NCI-H526 (cell line): Measurements from ENCODE around the gene ACACB.

ENCODE experiments used
- DNase-seq, 2 experiments: peaks; one replicate each; lab custom pipeline; 2025; lab: John Stamatoyannopoulos, UW

Gene ACACB

DNA sequence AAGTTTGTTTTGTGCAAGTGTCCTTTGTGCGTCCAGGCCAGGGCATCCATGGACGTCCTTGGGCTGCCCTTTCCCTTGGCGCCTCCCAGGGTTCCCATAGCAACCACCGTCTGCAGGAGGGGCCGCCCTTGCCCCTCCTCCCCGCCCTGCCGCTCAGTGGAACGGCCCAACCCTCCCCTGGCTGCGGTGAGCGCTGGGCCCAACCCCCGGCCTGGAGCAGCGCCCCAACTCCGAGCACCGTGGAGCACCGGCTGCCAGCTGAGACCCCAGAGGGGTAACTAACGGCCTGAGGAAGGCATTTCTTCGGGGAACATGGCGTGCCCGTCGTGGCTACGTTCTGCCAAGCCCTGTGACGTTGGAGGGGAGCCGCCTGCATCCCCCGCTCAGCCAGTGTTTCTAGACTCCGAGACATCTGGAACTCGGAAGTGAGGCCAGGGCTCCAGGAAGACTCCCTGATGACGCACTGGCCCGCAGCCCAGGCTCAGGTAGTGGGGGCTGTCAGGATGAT lies 5.3 kb upstream of the ACACB start:
- DNase-seq = peak in 1 of 2 experiments; percentile 58

DNA sequence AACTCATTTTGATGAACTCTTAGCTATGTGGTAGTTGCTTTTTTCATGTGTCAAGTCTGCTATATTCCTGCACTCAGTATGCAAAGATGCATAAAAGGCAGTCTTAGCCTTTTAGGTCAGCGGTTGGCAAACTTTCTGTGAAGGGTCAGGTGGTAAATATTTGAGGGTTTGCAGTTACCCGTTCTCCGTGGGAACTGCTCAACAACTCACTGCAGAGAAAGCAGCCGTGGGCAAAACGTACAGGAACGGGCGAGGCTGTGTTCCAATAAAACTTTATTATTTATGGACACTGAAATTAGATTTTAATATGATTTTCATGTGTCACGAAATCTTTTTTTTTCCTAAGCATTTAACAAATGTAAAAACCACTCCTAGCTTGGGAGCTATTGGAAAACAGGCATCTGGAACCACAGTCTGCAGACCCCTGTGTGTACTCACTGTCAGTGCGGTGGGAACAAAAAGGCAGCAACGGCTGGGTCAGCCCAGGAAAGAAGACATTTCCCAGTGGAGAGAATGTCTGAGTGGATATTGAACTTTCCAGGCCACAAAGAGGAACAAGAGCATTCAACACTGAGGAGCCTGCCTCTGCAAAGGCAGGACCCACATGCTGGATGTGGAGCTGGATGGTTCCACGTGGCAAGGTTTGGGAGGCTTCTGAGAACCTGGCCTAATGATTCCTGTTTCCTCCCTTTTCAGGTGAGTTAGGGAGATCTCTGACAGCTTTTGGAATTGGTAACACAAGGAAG lies 3.5 kb upstream of the ACACB start:
- no peak for DNase-seq

DNA sequence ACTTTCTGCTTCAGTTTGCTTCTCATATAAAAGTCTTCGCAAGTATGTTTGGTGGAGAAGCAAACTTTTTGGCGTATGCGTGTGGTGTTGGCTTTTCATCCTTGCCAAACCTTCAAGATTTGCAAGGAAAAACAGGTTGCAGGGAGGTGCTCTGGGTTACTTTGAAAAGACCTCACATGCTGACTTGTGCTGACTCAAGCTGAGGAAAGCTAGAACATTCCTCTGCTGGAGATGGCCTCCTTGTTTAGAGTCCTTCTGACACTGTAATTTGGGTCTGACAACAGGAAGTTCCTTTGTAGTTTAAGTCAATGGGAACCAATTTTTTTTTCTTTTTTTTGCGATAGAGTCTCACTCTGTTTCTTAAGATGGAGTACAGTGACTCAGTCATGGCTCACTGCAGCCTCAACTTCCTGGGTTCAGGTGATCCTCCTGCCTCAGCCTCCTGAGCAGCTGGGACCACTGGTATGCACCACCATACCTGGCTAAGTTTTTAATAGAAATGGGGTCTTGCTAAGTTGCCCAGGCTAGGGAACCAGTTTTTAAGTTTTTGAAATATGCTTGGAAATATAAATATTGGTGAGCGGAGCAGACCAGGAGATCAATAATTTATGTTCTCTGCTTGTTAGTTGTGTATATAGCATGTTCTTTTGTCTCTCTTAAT lies 2.6 kb upstream of the ACACB start:
- no peak for DNase-seq

DNA sequence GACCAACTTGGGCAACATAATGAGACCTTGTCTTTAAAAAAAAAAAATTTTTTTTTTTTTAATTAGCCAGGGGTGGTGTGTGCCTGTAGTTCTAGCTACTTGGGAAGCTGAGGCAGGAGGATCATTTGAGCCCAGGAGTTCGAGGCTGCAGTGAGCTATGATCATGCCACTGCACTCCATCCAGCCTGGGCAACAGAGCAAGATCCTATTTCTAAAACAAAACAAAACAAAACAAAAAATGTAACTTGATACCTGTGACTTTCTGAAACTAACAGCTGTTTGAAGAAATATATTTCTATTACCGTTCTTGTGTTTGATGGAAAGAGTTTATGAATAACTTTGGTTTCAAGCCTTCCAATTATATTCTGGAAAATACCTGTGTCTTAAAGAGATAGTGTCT lies 1.7 kb upstream of the ACACB start:
- no peak for DNase-seq

DNA sequence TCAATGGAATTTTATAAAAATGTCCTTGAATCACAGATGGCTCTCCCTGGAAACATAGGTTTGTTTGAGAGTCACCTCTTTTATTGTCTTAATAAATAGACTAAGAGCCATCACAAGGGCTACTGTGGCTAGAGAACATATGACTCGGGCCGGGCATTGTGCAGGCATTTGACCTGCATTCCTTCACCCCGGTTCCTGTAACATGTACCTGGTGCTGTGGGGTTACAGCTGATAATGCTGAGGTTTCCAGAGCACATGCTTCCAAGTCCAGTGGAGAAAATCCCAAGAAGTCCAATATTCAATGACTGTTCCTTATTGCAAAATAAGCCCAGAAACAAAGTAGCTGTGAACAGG lies 1.0 kb upstream of the ACACB start:
- DNase-seq = no peak

DNA sequence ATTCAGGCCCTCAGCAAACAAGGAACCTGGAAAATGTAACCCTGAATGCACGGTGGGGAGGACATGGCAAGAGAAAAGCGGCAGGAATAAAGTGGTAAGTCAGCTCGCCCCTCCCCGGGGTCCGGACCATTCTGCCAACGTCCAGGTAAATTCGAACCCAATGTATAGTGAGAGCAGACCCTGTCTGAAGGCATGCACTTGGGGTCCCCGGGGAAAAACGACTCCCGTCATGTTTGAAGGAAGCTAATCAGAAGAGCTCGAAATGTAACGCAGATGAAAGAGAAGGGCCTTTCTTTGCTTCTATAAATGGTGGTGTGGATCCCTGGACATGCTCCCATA lies 193 bp downstream of the ACACB start:
- no peak for DNase-seq

DNA sequence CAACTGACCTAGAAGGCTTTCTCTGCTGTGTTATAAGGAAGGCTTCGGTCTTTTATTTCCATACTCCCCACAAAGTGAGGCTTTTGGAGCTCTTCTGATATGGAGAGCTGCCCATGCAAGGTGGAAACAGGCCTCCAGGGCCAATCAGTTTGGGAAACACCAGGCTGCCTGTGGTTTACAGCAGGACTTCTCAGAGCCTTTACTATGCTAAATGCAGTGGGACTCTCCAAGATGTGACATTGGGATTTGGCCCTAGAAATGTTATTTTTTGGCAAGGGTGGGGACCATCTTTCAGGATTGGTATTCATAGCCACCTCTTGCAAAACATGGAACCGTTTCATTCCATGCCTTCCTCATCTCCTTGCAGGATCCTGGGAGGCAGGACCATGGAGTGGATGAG lies 3.7 kb downstream of the ACACB start:
- DNase-seq = no peak

DNA sequence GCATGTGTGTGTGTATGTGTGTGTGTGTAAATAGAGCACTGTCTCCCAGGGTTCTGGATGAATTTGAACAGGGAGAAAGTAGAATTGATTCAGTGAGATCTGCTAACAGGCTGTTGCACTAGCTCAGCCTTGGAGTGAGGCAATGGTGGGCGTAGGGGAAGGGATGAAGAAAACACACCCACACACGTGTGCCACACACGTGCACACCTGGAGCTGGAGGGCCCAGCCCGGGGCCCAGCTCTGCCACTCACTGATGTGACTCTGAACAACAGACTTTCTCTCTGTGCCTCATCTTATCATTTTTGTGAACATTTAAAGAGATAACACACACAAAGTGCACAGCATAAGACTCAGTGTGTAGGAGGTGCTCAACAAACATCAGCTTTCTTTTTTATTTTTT lies 4.2 kb downstream of the ACACB start:
- no peak for DNase-seq

DNA sequence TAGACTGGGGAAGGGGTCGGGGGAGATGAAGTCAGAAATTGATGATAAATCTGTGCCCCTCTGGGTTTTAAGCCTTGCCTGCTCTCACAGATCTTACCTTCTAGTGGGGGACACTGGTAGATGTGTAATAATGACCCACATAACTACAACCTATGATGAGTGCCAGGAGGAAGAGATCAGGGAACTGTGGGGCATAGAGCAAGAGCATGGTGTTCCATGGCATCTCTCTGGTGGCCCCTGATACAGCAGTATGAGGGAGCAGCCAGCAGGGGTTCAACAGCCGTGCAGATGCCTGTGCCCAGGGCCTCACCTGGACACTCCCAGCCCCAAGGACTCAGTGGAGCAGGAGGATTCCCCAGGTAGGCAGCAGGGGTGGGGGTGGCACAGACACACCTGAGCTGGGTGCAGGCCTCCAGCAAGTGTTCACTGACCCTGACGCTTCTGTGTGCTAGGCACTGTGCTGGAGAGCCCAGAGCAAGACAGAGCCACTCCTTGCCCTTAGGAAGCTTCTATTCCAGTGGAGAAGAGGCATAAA lies 5.0 kb downstream of the ACACB start:
- DNase-seq = no peak

DNA sequence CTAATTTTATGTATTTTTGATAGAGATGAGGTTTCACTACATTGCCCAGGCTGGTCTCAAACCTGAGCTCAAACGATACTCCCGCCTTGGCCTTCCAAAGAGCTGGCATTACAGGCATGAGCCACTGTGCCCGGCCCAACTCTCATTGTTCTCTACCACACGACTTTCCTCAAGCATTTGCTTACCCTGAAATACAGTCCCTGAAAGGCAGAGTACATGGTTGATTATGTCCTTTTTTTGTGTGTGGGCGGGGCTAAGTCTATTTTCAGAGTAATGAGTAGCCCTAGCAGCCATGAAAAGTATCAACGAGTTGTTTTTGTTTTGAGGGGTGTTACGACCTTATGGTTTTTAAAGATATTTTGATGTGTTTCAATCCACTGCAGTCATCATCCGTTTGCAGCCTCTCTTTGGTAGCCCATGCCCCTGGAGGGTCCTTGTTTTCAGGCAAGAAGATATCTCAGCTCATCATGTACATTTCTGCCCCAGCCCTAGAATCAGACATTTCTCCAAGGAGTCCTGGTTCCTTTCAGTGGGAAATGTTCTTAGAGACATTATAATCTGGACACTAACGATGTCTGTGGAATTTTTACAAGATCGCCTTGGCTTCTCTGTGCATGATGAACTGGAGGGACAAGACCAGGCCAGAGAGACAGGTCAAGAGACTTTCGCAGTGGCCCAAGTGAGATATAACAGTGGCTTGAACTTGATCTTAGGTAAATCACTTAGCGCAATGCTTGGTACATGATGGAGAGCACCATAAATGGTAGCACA lies 8.7 kb downstream of the ACACB start:
- DNase-seq = no peak

DNA sequence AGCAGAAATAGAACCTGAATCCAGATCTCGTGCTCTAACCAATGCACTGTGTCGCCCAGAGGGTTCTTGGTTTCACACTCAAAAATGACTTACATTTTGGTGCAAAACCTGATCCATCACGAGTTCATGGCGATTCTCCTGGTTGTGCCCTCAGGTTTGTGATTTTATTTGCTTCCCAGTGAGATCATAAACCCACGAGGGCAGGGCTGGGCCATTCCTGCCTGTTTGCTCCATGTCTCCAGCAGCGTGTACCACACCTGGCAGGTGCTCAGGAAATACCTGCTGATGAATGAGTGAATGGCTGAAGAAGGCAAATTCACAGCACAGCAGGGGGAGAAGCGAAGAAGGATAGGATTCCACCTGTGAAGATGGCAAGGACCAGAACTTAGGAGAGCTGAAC lies 9.4 kb downstream of the ACACB start:
- DNase-seq = no peak

DNA sequence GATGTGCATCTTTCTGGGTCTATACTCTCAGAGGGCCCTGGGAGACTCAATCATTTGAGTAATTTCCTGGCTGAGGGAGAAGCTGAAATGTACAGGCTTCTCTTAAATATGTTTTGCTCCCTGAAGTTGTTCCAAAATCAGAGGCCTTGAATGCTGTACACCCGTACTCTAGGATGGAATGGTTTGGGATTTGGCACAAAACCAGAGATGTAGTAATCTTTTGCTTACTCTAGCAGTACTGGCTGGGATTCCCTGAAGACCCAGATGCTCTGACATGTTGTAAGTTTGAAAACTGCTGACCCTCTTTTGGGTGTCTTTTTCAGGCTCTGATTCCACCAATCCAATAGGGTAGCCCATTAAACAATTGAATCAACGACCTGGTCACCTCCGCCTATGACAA lies 10.4 kb downstream of the ACACB start:
- DNase-seq = no peak

DNA sequence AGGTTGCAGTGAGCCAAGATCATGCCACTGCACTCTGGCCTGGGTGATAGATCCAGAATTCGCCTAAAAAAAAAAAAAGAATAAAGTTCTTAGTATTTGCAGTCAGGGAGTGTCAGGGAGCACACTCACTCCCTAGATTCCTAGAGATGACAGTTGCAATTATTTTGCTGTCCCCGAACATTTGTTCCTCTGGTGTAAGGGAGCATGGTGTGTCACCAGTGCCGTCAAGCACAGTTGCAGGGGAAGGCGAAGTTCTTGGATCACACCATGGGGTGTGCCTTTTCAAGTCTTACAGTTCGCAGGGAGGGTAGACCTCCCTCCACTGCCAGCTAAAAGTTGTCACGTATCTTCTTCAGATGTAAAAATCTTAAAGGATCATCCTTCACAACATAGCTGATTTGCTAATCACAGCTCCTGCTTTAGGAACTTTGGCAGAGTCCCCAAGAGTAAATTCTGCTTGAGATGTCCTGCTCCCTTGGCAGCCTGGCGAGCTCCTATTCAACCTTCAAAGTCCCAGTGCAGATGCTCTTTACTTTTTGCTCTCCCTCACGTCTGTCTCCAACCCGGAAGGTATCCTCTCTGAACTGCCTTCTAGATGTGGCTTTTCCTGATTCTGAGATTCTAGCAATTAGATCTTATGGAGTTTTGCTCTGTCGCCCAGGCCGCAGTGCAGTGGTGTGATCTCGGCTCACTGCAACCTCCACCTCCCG lies 11.3 kb downstream of the ACACB start:
- DNase-seq = no peak

DNA sequence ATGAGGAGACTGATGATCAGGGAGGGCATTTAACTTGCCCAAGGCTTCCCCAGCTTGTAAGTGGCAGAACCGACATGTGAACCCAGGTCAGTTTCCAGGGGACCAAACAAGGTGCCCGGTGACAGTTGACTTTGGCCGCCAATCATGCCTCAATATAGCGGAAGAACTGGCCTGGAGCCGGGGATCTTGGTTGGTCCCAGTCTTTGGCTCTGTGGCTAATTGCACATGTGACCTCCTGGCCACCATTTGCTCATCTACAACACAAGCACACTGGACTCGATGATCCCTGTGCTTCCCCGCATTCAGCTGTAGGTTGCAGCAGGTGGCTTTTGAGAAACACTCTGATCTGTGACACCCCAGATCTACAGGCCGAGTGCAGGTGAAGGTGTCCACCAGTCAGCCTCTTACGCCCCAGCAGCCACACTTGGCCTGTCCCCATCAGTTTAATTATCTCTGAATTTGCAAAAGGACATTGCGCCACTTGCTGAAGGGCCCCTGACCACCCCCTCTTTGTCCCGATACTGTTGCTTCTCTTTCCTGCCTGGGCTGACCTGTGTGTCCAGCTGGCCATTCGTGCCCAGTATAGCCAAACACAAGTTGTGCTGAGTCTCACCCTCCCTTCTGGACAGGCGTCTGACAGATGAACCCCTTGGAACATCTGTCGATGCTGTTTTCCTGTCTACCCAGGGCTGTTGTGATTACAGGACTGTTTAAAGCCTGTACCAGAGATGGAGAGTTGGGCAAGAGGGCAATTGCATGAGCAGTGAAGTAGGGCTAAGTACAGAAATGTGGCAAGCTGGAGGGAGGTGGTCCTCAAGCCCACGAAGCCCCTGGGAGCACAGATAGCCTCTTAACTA lies 14.1 kb downstream of the ACACB start:
- no peak for DNase-seq

DNA sequence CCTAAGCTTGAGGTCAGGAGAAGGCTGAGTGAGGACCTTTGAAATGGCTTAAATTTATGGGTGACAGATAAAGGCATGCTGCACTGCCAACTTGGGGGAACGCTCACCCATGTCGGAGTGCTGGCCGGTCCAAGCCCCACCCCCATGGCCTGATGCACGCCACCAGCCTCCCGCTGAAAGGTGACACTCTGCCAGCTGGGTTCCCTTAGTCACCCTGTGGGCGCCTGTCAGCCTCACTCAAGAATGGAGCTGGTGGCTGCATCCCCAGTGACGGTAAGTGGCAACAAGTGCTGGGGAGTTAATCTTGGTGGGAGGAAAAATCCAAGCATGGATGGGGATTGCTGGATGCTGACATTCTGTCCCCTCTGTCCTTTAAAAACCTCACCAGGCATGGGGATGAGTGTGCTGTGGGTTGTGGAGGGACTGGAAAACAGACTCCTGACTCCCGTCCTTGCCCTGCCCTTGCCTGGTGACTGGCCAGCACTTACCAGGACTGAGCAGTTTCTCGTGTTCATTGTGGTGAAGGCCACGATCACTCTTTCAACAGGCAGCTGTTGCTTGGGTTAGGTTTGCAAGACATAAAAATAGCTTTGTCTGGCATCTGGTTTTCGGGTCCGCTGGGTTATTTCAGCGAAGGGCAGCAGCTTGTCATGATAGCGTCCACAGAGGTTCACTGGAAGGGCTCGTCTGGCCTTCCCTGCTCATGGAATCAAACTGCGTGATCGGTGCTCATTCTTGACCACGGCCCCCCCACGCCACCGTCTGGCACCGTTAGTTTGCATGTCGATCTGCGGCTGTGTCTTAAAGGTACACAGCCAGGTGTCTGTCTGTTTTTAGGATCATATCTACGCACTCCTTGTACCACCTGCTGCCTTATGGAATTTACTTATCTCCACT lies 15.0 kb downstream of the ACACB start:
- DNase-seq = peak in 1 of 2 experiments; percentile 13

DNA sequence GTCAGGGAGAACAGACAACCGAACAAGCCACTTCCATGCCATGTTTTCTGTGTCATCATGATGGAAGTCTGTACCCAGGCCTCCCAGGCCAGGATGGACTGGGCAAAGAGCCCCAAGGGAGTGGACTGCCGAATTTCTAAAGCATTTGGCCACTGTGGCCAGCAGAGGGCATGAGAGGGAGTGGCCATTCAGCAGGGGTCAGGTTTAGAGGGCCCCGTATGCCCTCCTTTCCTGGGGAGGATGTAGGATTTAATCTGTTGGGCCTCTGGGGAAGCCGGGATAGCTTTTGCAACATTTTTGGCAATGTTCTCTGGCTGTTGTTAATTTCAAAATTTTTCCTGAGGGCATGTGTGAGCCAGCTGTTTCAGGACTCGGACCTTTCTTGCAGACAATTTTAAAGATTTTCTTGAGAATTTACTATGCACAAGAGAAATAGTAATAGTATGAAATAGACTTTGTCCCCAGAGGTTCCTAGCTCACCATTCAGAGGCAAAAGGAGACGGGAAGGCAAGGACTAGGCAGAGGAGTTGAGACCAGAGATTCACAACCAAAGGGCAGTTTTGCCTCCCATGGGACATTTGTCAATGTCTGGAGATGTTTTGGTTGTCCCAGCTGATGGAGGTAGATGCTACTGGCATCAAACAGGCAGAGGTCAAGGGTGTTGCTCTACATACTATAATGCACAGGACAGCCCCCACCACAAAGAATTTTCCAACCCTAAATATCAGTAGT lies 18.0 kb downstream of the ACACB start:
- peak in 1 of 2 experiments; percentile 9 for DNase-seq

DNA sequence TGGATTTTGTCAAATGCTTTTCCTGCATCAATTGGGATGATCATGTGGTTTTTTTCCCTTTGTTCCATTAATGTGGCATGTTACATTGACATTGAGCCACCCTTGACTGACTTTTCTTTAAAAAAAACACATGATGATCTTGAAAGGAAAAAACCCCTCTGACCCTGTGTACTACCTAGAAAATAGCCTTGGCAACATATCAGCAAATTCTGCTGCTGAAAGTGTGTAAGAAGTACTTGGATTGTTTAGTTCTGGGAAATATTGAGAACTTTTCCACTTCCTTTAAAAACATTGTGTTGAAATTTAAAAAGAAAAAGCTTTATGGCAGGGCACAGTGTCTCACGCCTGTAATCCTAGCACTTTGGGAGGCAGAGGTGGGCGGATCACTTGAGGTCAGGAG lies 20.7 kb downstream of the ACACB start:
- no peak for DNase-seq

DNA sequence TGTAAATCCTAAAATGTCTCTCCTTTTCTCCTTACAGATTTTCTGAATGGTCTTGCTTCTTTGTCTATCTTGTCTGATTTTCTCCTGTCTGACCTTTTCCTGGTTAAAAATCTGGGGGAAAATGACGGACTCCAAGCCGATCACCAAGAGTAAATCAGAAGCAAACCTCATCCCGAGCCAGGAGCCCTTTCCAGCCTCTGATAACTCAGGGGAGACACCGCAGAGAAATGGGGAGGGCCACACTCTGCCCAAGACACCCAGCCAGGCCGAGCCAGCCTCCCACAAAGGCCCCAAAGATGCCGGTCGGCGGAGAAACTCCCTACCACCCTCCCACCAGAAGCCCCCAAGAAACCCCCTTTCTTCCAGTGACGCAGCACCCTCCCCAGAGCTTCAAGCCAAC lies 23.0 kb downstream of the ACACB start:
- DNase-seq = no peak

DNA sequence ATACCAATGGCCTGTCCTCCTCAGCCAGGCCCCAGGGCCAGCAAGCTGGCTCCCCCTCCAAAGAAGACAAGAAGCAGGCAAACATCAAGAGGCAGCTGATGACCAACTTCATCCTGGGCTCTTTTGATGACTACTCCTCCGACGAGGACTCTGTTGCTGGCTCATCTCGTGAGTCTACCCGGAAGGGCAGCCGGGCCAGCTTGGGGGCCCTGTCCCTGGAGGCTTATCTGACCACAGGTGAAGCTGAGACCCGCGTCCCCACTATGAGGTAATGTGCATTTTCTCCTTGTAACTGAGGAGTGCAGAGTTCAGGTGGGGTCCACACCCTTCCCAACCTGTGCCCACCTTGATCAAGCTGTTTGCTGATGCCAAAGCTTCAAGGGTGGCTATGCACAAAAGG lies 23.4 kb downstream of the ACACB start:
- DNase-seq = no peak

DNA sequence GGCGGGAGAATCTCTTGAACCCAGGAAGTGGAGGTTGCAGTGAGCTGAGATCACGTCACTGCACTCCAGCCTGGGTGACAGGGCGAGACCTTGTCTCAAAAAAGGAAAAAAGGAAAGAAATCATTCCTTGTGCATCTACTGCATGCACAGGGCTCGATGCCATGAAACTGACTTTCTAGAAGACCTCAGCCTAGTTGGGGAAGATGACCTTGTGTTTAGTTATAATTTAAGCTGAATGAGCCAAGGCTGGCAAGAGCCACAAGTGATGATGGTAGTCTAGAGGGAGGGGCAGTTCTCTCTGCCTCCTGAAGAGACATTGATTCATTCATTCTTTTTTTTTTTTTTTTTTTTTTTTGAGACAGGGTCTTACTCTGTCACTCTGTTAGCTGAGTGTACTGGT lies 24.2 kb downstream of the ACACB start:
- DNase-seq = no peak
